ENCODE measurements around the gene SIRT3.
"Not testable (repeated sequence)": the region's sequence is repeated elsewhere in the genome, so short reads cannot be mapped to it uniquely, and the experiment has no call there.

SIRT3 gene

GRCh38 chr11:203056-203944 is 32.8 kb downstream of the SIRT3 start:
- DNase-seq (ENCODE audit: low spot score): no peak

- no peak for DNase-seq (ENCODE audit: low spot score)
Observed at GRCh38 chr11:202490-202889, 33.7 kb downstream of the SIRT3 start.

- no peak for DNase-seq (ENCODE audit: low spot score)
Observed at GRCh38 chr11:201966-202365, 34.2 kb downstream of the SIRT3 start.

GRCh38 chr11:200224-201003 is 35.7 kb downstream of the SIRT3 start:
- DNase-seq (ENCODE audit: low spot score): no peak

- DNase-seq (ENCODE audit: low spot score): no peak
Observed at GRCh38 chr11:199782-200181, 36.4 kb downstream of the SIRT3 start.

- no peak for DNase-seq (ENCODE audit: low spot score)
Observed at GRCh38 chr11:199004-199581, 37.0 kb downstream of the SIRT3 start.

GRCh38 chr11:198236-198806 is 37.8 kb downstream of the SIRT3 start:
- DNase-seq (ENCODE audit: low spot score): no peak

- DNase-seq (ENCODE audit: low spot score): no peak
Observed at GRCh38 chr11:197741-198235, 38.4 kb downstream of the SIRT3 start.

GRCh38 chr11:196786-197731 is 39.1 kb downstream of the SIRT3 start:
- no peak for DNase-seq (ENCODE audit: low spot score)

GRCh38 chr11:193481-193880 is 42.7 kb downstream of the SIRT3 start:
- DNase-seq (ENCODE audit: low spot score): not testable (repeated sequence)

- not testable (repeated sequence) for DNase-seq (ENCODE audit: low spot score)
Observed at GRCh38 chr11:192674-193128, 43.4 kb downstream of the SIRT3 start, which contains the start of gene SCGB1C1. SCGB1C1 (plus strand) TSS chr11:193078; CDS start chr11:193100, 22 bp downstream.

GRCh38 chr11:191490-192478 is 44.4 kb downstream of the SIRT3 start:
- DNase-seq (ENCODE audit: low spot score): not testable (repeated sequence)

GRCh38 chr11:190546-190945 is 45.6 kb downstream of the SIRT3 start:
- not testable (repeated sequence) for DNase-seq (ENCODE audit: low spot score)

- DNase-seq (ENCODE audit: low spot score): not testable (repeated sequence)
Observed at GRCh38 chr11:189843-190311, 46.3 kb downstream of the SIRT3 start.

- not testable (repeated sequence) for DNase-seq (ENCODE audit: low spot score)
Observed at GRCh38 chr11:189200-189783, 46.9 kb downstream of the SIRT3 start.

GRCh38 chr11:180242-180641 is 55.9 kb downstream of the SIRT3 start:
- not testable (repeated sequence) for DNase-seq (ENCODE audit: low spot score)

All from D341Med (cell line).